HUDEP-2 (cell line): ENCODE results near the gene SFXN2.
"Not testable (repeated sequence)": the region's sequence is repeated elsewhere in the genome, so short reads cannot be mapped to it uniquely, and the experiment has no call there.

ENCODE experiments used
- DNase-seq, 76 experiments: peaks; one replicate each; lab custom pipeline; 2025; ENCODE audit not compliant: unreplicated experiment in 76 of 76; lab: John Stamatoyannopoulos, UW

The SFXN2 gene

DNA sequence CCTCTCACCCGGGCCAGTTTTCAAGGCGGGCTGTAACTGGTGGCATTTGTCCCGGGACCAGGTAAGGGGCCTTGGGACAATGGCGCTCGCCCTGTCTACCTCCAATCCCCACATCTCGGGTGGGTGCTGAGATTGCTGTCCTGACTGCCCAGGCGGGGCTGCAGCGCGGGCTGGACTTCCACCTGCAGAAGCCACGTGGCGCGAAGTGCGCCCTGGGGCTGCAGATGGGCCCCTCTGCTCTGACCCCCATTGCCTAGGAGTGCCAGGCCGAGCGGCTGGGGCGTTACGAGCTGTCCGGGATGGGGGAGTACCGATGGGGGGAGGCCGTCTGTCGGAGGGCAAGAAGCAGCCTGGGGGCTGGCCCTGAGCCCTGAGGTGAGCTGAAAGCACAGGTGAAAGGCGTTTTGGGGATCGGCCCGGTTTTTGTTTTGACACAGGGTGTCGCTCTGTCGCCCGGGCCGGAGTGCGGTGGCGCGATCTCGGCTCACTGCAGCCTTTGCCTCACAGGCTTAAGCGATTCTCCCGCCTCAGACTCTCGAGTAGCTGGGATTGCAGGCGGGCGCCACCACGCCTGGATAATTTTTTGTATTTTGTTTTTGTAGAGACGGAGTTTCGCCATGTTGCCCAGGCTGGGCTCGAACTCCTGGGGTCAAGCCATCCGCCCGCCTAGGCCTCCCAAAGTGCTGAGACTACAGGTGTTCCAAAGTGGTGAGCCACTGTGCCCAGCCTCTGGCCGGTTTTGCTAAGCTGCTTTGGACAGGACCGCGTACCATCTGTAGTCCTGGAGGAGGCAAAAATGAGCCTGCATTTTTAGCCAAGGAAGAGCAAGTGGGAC is at the start of gene SFXN2:
Gene SFXN2, plus strand, starts transcription at position 16 of the 835 bp plus-strand sequence. CDS start 12,001 bp downstream, outside the sequence.
- peak in 44 of 76 experiments; percentile 6 to 95 (median 42) for DNase-seq

GRCh38 chr10:102665904-102666509 is 48.4 kb upstream of the SFXN2 start:
- DNase-seq, result no peak

- not testable (repeated sequence) for DNase-seq
Observed at GRCh38 chr10:102667411-102667810, 47.0 kb upstream of the SFXN2 start.

- no peak for DNase-seq
Observed at GRCh38 chr10:102668326-102669107, 45.9 kb upstream of the SFXN2 start.

GRCh38 chr10:102669206-102670064 is 45.0 kb upstream of the SFXN2 start:
- peak in 71 of 76 experiments; percentile 20 to 82 (median 60) for DNase-seq

- DNase-seq, result no peak
Observed at GRCh38 chr10:102670065-102670670, 44.3 kb upstream of the SFXN2 start.

DNA sequence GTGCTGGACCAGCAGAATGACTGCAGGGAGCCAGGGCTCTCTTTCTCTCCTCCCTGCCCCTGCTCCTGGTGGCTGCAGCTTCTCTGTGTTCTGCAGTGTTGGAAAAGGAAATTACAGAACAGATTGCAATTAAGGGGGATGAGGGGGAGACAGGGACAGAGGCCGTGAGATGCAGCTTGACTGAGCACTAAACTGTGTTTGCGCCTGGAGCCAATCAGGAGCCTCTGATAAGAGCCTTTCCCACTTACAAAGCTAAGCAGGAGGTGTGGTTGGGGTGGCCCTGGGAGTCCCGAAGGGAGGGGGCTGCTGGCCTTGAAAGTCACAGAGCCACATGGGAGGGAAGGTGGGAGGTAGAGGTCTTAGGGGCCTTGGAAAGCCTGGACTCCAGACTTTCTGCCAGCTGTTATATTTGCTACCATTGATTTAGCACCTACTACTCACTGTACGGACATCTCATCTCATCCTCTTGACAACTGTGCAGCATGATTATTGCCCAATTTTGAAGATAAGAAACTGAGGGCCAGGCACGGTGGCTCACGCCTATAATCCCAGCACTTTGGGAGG is 43.5 kb upstream of the SFXN2 start:
- peak in 53 of 76 experiments; percentile 8 to 64 (median 34) for DNase-seq

DNA sequence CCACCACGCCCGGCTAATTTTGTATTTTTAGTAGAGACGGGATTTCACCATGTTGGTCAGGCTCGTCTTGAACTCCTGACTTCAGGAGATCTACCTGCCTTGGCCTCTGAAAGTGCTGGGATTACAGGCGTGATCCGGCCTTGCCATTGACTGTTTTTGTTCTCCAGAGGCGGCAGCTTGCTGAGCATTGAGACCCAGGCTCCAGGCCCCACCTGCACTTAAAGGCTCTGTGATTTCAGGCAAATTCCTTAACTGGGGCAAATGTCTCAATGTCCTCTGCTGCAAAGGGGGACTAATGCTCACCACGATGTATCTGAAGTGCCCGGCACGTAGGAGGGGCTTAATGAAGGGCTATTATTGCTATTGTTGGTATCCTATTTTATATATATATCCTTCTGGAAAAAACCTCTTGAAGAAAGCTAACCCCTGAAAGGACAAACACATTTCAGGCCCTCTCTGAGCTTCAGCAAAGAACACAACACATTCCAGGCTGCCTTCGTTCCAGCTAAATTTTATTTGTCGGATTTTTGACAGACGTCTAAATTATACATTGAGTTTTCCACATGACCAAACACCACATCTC is 41.1 kb upstream of the SFXN2 start:
- no peak for DNase-seq

- peak in 74 of 76 experiments; percentile 42 to 94 (median 80) for DNase-seq
Observed at GRCh38 chr10:102673819-102674511, 40.5 kb upstream of the SFXN2 start.

- DNase-seq, result peak in 40 of 76 experiments; percentile 4 to 65 (median 36)
Observed at GRCh38 chr10:102674566-102674965, 39.9 kb upstream of the SFXN2 start.

- DNase-seq, result no peak
Observed at GRCh38 chr10:102675011-102675665, 39.3 kb upstream of the SFXN2 start.

GRCh38 chr10:102675666-102676533 is 38.5 kb upstream of the SFXN2 start:
- no peak for DNase-seq

GRCh38 chr10:102676534-102677315 is 37.7 kb upstream of the SFXN2 start:
- no peak for DNase-seq

DNA sequence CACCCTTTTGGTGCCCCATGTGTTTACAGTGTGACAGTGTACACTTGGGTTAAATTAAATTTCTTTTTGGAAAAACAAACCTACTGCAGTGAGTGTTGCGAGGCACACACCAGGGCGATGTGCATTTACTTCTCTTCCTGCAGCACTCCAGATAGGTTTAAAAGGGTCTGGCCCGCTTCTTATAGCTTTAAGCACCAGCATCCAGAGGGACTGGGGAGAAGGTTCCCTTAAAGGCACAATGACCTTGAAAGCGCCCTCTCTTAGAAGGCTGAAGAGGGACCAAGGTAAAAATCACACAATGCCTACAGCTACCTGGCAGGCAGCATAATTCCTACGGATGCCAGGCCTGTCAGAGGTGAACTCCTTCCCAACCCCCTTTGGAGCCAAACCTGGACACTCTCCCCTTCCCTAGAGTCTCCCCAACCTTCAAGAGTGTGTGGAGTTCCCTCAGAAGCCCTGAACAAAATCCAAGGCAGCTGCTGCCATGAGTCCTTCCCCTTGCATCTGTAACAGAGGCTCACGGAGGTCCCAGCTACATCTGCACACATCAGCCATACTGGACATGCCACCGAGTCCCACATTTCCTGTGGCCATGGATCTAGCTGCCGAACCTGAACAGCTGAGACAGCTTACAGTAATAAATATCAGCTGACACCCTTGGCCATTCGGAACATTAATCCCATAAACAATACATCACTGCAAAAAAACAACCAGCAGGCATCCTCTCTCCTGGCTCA is 36.9 kb upstream of the SFXN2 start:
- DNase-seq, result no peak

- no peak for DNase-seq
Observed at GRCh38 chr10:102678068-102678400, 36.4 kb upstream of the SFXN2 start.

DNA sequence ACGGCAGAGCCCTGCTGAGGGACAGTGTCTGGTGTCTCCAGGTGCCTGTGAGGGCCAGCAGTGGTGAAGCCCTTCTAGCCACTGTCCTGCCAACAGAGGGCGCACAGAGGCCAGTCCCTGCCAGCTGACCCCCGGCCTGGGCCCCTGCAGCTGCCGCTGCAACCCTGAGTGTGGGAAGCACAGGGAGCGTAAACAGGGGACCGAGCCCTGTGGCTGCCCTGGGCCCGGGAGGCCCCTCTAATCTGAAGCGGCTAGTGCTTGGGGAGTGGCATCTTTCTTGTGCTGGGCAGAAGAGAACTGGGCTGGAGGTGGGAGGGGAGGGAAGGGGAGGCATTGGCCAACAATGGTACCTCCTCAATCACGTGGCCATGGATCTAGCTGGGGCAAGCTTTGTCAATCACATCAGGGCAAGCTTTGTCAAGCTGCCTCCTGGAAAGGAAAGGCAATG is 35.6 kb upstream of the SFXN2 start:
- DNase-seq, result peak in 55 of 76 experiments; percentile 10 to 75 (median 40)
